ENCODE results near the gene TBC1D1.

GRCh38 chr4:37908488-37909331 is 17.8 kb downstream of the TBC1D1 start:
- TF ChIP-seq CTCF (IDR thresholded peaks at IDR 0.05; ENCODE audit: low read length) (no peak), EZH2 (IDR thresholded peaks at IDR 0.05; ENCODE audit: borderline replicate concordance, low read length) (no peak)
